GM21576 (cell line): ENCODE data around the gene DGKE.
A peak's percentile ranks its signal among the peaks of the same experiment; 100 is the strongest.

Experiments used
- ATAC-seq: cut with Tn5 transposase; IDR thresholded peaks from one replicate; pipeline ENCODE4 v1.9.1; 2021; ENCODE audit warnings: mild to moderate bottlenecking, moderate library complexity; ENCODE audit not compliant: unreplicated experiment

The DGKE gene

GRCh38 chr17:56833809-56834379, at the start of gene DGKE, which contains the start of gene C17orf67:
Gene DGKE, plus strand, starts transcription at chr17:56834151. Its CDS starts 645 bp downstream, at chr17:56834796.
Gene C17orf67, minus strand, starts transcription at chr17:56833920. Its CDS starts 18,110 bp downstream, at chr17:56815810.
- peak; percentile 62 for ATAC-seq

GRCh38 chr17:56785405-56785804, 48.5 kb upstream of the DGKE start:
- ATAC-seq, result no peak

- no peak for ATAC-seq
Measured at GRCh38 chr17:56785997-56786680, 47.8 kb upstream of the DGKE start.

GRCh38 chr17:56786989-56787482, 46.9 kb upstream of the DGKE start:
- ATAC-seq, result peak; percentile 73

DNA sequence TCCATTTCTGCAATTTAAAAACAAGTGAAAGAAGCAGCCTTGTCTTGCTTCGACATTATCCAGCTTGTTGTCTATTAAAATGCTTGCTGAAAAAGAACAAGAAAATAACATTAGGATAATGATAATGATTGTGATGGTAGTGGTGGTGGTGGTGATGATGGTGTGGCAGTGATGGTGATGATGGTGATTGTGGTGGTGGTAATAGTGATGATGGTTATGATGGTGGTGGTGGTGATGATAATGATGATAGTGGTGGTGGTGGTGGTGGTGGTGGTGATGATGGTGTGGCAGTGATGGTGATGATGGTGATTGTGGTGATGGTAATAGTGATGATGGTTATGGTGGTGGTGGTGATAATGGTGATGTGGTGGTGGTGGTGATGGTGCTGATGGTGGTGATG, 41.7 kb upstream of the DGKE start:
- no peak for ATAC-seq

- ATAC-seq, result no peak
Measured at GRCh38 chr17:56793531-56793930, 40.4 kb upstream of the DGKE start.

GRCh38 chr17:56793957-56794356, 40.0 kb upstream of the DGKE start:
- ATAC-seq, result no peak

- ATAC-seq, result no peak
Measured at GRCh38 chr17:56795221-56795865, 38.6 kb upstream of the DGKE start.

- ATAC-seq, result no peak
Measured at GRCh38 chr17:56796536-56796935, 37.4 kb upstream of the DGKE start.

DNA sequence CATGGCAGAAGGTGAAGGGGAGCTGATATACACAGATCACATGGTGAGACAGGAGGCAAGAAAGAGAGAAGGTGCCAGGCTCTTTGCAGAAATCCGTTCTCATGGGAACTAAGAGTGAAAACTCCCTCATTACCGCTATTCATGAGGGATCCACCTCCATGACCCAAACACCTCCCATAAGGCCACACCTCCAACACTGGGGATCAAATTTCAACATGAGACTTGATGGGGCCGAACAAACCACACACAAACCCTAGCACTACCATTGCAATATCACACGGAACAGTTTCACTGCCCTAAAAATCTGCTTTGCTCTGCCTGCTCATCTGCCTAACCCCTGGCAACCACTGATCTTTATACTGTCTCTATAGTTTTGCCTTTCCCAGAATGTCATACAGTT, 35.0 kb upstream of the DGKE start:
- ATAC-seq, result no peak

GRCh38 chr17:56801459-56802178, 32.3 kb upstream of the DGKE start:
- no peak for ATAC-seq

DNA sequence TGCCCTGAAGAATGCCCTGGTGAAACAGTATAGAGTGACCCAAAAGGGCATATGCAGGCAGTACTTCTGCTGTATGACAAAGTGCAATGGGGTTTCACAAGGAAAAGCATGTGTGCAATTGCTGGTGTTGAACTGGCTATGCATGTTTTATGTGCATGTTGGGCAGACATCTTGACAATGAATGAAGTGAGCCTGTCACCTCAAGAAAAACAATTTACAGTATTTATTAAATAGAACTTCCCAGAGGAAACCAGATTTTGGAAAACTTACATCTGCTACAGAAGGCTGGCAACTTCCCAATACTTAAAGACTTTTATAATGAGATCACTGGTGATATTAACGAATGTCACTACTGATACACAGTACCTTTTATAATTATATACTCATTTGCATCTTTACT, 30.9 kb upstream of the DGKE start:
- no peak for ATAC-seq

GRCh38 chr17:56804454-56804853, 29.5 kb upstream of the DGKE start:
- ATAC-seq, result no peak

GRCh38 chr17:56806949-56807348, 27.0 kb upstream of the DGKE start:
- ATAC-seq, result no peak

GRCh38 chr17:56807723-56808122, 26.2 kb upstream of the DGKE start:
- no peak for ATAC-seq

DNA sequence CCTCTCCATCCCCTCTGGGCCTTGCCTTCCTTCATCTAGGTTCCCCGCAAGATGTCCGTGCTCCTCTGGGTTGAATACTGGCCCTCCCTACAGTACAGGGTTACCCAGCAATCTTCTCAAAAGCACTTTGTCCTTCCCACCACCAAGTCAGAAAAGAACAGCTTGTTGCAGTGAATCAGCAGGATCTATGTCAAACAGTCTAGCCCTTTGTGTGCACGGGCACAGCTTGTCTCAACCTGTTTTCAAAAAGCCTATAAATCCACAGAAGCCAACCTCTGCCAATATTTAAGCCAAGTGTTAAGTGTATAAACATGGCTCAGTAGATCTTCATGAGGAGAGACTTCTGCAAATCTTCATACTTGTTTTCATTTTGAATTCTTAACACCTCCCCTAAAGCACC, 25.4 kb upstream of the DGKE start:
- ATAC-seq, result no peak

DNA sequence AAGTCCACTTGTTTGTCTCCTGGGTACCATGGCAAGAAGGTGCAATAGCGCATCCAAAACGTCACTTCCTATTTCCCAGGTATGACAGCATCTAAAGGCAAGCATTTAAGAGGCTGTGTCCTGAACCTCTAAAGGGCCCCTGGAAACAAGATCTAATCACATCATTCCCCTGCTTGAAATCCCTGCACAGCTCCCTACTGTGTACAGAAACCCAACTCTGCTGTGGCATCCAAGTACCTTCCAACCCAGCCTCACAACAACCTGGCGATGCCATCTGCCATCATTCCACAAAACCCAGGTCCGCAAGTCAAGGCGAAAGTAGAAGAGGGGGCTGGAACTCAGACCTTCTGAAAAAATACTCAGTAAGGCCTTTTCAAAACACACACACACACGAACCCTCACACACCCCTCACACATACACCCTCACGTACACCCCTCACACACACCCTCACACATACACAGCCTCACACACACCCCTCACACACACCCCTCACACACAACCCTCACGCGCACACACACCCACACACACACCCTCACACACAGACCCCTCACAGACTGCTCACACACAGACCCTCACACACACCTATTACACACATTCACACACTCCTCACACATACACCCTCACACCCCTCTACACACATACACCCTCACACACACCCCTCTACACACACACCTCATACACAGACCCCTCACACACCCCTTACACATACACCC, 24.7 kb upstream of the DGKE start:
- ATAC-seq, result no peak

- ATAC-seq, result no peak
Measured at GRCh38 chr17:56809820-56810179, 24.2 kb upstream of the DGKE start.

DNA sequence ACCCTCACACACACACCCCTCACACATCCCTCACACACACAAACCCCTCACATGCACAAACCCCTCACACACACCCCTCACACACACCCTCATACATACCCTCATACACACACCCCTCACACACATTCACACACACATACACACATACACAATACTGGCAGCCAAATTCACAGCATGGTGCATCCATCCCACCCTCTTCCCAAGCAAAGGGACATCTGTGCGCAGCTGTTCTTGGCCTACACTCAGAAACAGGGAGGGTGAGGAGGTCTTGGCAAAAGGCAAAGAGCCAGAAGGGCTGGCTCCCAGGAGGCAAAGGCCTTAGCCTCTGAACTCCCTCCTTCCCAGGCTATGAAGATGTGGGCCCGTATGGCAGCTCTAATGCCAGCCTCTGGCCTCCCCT, 23.6 kb upstream of the DGKE start:
- ATAC-seq, result no peak

DNA sequence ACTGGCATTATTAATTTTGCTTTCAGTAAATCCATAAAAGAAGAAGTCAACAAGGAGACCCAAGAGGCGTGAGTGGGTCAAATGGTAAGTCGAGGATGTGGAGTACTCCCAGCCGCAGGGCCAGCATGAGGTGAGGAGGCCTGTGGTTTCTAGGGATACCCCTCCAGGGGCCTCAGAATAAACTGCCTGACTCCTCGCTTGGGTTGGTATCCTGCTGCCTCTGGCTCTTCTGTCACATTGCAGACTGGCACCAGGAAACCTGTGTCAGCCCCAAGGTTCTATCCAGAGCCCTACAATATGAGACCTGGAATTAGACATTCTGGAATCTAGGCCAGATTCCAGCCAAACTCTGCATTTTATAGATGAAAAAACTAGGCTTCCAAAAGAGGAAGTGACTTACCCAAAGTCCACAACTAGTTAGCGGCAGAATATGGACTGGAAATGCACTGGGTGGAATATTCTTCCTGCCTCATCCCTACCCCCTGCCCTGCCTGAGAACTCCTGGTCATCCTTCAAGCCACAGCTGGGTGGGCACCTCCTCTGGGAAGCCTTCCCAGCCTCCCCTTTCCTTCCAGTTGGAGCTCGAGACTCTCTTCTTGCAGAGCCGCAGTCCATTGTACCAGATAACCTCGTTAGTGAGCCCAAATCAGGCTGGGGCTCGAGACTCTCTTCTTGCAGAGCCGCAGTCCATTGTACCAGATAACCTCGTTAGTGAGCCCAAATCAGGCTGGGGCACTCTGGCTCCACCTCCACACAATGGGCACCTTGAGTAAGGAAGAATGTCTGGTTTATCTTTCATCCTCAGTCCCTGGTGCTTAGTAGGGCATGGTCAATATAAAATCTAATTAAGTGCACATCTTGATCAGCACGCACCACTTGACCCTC, 22.8 kb upstream of the DGKE start:
- ATAC-seq, result no peak
